ENCODE measurements around the gene CCDC12. TPM values are rescaled to one million over a fixed set of nuclear protein-coding genes. Genes with fewer than 3 reads are reported as not detected.

The CCDC12 gene
- total RNA-seq, 1 experiment from 2014 or later: 52.7 TPM

DNA sequence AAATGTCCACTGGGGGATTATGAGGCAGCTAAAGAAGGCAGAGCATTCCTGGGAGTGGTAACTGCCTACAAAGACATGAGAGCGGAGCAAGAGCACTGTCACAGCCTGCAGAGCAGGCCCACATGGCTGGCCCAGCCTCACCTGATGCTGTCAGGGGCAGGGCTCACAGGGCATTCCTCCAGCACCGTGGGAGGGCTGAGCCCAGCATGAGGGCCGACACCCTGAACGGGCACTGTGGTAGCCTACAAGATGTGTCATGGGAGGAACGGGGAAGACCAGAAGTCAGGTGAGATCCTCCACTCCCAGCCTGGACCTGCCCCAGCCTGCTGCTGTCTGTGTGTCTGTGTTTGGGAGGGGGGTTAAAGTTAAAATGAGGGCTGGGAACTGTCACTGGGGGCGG, 30.1 kb downstream of the CCDC12 start:
- Histone ChIP-seq H3K9me3 (no peaks in the 10 kb centered on the region), H3K27me3 (replicated peaks; ENCODE audit: control insufficient read depth, insufficient read depth, low read length) (no peaks in the 10 kb centered on the region), H3K36me3 (ENCODE audit: control insufficient read depth, insufficient read depth, low read length) (peaks cover 3% of the 10 kb centered on the region; the same call in 1 of the 2 replicates), H3K4me1 (peaks cover 80% of the 10 kb centered on the region), H3K4me3 (ENCODE audit: low read depth, low read length) (no peak overlapping the region)
- Mint-ChIP-seq H3K27ac (ENCODE audit: unreplicated experiment) (peak overlapping the region; percentile 95), H3K9me3 (ENCODE audit: unreplicated experiment) (no peaks in the 10 kb centered on the region), H3K27me3 (ENCODE audit: insufficient read depth, unreplicated experiment) (no peaks in the 10 kb centered on the region), H3K4me3 (ENCODE audit: unreplicated experiment) (peak overlapping the region; percentile 46), H3K36me3 (ENCODE audit: insufficient read depth, unreplicated experiment) (peaks cover 63% of the 10 kb centered on the region), H3K4me1 (ENCODE audit: low read depth, unreplicated experiment) (peaks cover 73% of the 10 kb centered on the region)
- ChIA-PET CTCF (interaction anchor here (2.2 kb wide), 1 partner anchor 11 kb away, joined by 14 read pairs; no protein-coding TSS in a partner anchor), POLR2A (no interaction called here)
- TF ChIP-seq, protein P1, sequence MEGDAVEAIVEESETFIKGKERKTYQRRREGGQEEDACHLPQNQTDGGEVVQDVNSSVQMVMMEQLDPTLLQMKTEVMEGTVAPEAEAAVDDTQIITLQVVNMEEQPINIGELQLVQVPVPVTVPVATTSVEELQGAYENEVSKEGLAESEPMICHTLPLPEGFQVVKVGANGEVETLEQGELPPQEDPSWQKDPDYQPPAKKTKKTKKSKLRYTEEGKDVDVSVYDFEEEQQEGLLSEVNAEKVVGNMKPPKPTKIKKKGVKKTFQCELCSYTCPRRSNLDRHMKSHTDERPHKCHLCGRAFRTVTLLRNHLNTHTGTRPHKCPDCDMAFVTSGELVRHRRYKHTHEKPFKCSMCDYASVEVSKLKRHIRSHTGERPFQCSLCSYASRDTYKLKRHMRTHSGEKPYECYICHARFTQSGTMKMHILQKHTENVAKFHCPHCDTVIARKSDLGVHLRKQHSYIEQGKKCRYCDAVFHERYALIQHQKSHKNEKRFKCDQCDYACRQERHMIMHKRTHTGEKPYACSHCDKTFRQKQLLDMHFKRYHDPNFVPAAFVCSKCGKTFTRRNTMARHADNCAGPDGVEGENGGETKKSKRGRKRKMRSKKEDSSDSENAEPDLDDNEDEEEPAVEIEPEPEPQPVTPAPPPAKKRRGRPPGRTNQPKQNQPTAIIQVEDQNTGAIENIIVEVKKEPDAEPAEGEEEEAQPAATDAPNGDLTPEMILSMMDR (IDR thresholded peaks at IDR 0.05; ENCODE audit: insufficient read depth in 1 of 2, low read depth in 1 of 2, low read length in 1 of 2, severe bottlenecking in 1 of 2, unreplicated experiment in 1 of 2): no peak
- intact Hi-C loops (cut with micrococcal nuclease; ENCODE audit: unreplicated experiment): no loop called here
- DNase-seq: no peak
- BruUV-seq (replicated peaks): no TSS peak

DNA sequence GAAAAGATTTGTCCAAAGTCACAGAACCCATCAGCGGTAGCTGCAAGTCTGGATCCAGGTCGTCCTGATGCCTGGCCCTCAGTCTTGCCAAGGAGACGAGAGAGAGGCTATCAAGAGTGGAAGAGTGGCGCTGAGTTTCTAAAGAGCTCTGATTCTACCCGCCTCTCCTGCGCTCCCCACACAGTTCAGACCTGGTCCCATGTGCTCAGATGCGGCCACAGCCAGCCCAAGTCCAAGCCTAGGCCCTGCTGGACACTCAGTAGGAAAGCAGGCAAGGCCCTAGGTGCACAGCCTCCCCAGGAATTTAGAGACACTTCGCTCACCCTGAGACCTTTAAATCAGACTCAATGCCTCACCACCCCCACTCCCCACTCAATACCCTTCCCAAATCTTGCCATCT, 32.4 kb downstream of the CCDC12 start:
- DNase-seq: peak; percentile 39 to 61
- H3K27me3 ChIP-seq (replicated peaks; ENCODE audit: control insufficient read depth, insufficient read depth, low read length): no peaks in the 10 kb centered on the region
- ChIA-PET POLR2A (interaction anchor here (1.5 to 1.8 kb wide), 2 partner anchors 9 to 35 kb away, joined by 6 read pairs; partner anchors contain the start of gene NBEAL2), CTCF (interaction anchor here (0.6 to 2.5 kb wide), 4 partner anchors 9 to 378 kb away, joined by 3 to 19 read pairs (median 5); no protein-coding TSS in a partner anchor)
- intact Hi-C loops (cut with micrococcal nuclease; ENCODE audit: unreplicated experiment): loop anchor here (5.0 kb wide), 1 partner anchor 53 kb away; no protein-coding TSS in a partner anchor
- Mint-ChIP-seq H3K4me1 (ENCODE audit: low read depth, unreplicated experiment) (peaks cover 89% of the 10 kb centered on the region), H3K4me3 (ENCODE audit: unreplicated experiment) (peak overlapping the region; percentile 52), H3K27me3 (ENCODE audit: insufficient read depth, unreplicated experiment) (no peaks in the 10 kb centered on the region), H3K36me3 (ENCODE audit: insufficient read depth, unreplicated experiment) (peaks cover 69% of the 10 kb centered on the region), H3K9me3 (ENCODE audit: unreplicated experiment) (no peaks in the 10 kb centered on the region), H3K27ac (ENCODE audit: unreplicated experiment) (peak overlapping the region; percentile 95)
- H3K4me3 ChIP-seq (ENCODE audit: low read depth, low read length): no peak overlapping the region
- TSS peak; percentile 64 for BruUV-seq (replicated peaks)
- TF ChIP-seq, protein P1 (IDR thresholded peaks at IDR 0.05; ENCODE audit: insufficient read depth in 1 of 2, low read depth in 1 of 2, low read length in 1 of 2, severe bottlenecking in 1 of 2, unreplicated experiment in 1 of 2): no peak
- no peaks in the 10 kb centered on the region for H3K9me3 ChIP-seq
- H3K4me1 ChIP-seq: peaks cover 90% of the 10 kb centered on the region
- H3K36me3 ChIP-seq (ENCODE audit: control insufficient read depth, insufficient read depth, low read length): peaks cover 7% of the 10 kb centered on the region

GRCh38 chr3:46943237-46944187, 33.0 kb downstream of the CCDC12 start:
- Histone ChIP-seq H3K36me3 (ENCODE audit: control insufficient read depth, insufficient read depth, low read length) (peaks cover 7% of the 10 kb centered on the region), H3K4me1 (peaks cover 83% of the 10 kb centered on the region), H3K4me3 (ENCODE audit: low read depth, low read length) (peak overlapping the region; percentile 8; the same call in 1 of the 2 replicates), H3K9me3 (no peaks in the 10 kb centered on the region), H3K27me3 (replicated peaks; ENCODE audit: control insufficient read depth, insufficient read depth, low read length) (no peaks in the 10 kb centered on the region)
- ChIA-PET POLR2A (interaction anchor here (1.4 to 1.8 kb wide), 3 partner anchors 8 to 36 kb away, joined by 6 read pairs; partner anchors contain the start of genes CCDC12 and NBEAL2), CTCF (interaction anchor here (0.5 to 2.5 kb wide), 5 partner anchors 8 to 428 kb away, joined by 3 to 19 read pairs (median 4); no protein-coding TSS in a partner anchor)
- Mint-ChIP-seq H3K27ac (ENCODE audit: unreplicated experiment) (peak overlapping the region; percentile 95), H3K4me1 (ENCODE audit: low read depth, unreplicated experiment) (peaks cover 88% of the 10 kb centered on the region), H3K4me3 (ENCODE audit: unreplicated experiment) (peak overlapping the region; percentile 52), H3K9me3 (ENCODE audit: unreplicated experiment) (no peaks in the 10 kb centered on the region), H3K27me3 (ENCODE audit: insufficient read depth, unreplicated experiment) (no peaks in the 10 kb centered on the region), H3K36me3 (ENCODE audit: insufficient read depth, unreplicated experiment) (peaks cover 75% of the 10 kb centered on the region)
- TF ChIP-seq, protein P1 (IDR thresholded peaks at IDR 0.05; ENCODE audit: insufficient read depth in 1 of 2, low read depth in 1 of 2, low read length in 1 of 2, severe bottlenecking in 1 of 2, unreplicated experiment in 1 of 2): no peak
- intact Hi-C loops (cut with micrococcal nuclease; ENCODE audit: unreplicated experiment): loop anchor here (1.0 to 5.0 kb wide), 3 partner anchors 8 to 54 kb away; partner anchors contain the start of gene NBEAL2
- BruUV-seq (replicated peaks): no TSS peak
- peak; percentile 74 to 88 for DNase-seq
